Measurements from ENCODE around the gene MRNIP.

DNA sequence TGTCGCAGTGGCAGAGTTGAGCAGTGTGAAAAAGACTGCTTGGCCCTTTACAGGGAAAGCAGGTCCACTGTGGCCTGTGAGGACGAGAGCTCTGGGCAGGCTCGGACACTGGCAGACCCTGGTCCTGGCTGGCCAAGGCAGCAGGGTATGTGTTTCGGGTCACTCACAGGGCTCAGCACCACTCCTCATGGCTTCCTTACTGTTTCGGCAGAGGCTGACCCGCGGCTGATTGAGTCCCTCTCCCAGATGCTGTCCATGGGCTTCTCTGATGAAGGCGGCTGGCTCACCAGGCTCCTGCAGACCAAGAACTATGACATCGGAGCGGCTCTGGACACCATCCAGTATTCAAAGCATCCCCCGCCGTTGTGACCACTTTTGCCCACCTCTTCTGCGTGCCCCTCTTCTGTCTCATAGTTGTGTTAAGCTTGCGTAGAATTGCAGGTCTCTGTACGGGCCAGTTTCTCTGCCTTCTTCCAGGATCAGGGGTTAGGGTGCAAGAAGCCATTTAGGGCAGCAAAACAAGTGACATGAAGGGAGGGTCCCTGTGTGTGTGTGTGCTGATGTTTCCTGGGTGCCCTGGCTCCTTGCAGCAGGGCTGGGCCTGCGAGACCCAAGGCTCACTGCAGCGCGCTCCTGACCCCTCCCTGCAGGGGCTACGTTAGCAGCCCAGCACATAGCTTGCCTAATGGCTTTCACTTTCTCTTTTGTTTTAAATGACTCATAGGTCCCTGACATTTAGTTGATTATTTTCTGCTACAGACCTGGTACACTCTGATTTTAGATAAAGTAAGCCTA lies 22.2 kb downstream of the MRNIP start:
- TF ChIP-seq GATA3 (IDR thresholded peaks at IDR 0.05; ENCODE audit: low read depth, low read length) (no peak), GATA2 (IDR thresholded peaks at IDR 0.05; ENCODE audit: low read depth, low read length) (no peak)
